HCT116 (cell line): Measurements from ENCODE around the gene GON4L. TPM values are rescaled to one million over a fixed set of nuclear protein-coding genes. Genes with fewer than 3 reads are reported as not detected.

ENCODE experiments used
- ATAC-seq: fragments of 200-7000 bp; cut with Tn5 transposase; 2 replicates; pipeline ENCODE4 v1.9.1; 2020; ENCODE audit warnings: mild to moderate bottlenecking, moderate library complexity
- BruUV-seq: library from RNA; stranded (reverse); fragments of 400-500 nt; replicated peaks from 2 replicates; lab custom pipeline; 2021; lab: Mats Ljungman, UMichigan
- CTCF ChIA-PET: fragments of 300-600 bp; sonication (Branson Sonifier 250); formaldehyde crosslinking; loops from one replicate; lab custom pipeline; 2021; ENCODE audit warnings: antibody characterized with exemption; lab: Charles Lee
- POLR2A ChIA-PET: fragments of 300-600, 350-600 bp; sonication (Branson Sonifier 250); formaldehyde crosslinking; loops from one replicate; lab custom pipeline; 2021; ENCODE audit warnings: antibody characterized with exemption; lab: Charles Lee
- RAD21 ChIA-PET, 2 experiments: fragments of 300-600 bp; sonication (Branson Sonifier 250); formaldehyde crosslinking; loops; one replicate each; lab custom pipeline; 2023; ENCODE audit warnings: low total read pairs in 2 of 2; ENCODE audit not compliant: uncharacterized antibody in 2 of 2, unreplicated experiment in 2 of 2, low non-redundant PET in 1 of 2; lab: Charles Lee
- DNase-seq: peaks from one replicate; pipeline ENCODE4 v3.0.0-alpha.2; 2010; ENCODE audit warnings: low read depth, low spot score
- H2AFZ ChIP-seq: fragments of 200-600 bp; shearing (Covaris generic), sonication (generic); 2 replicates; pipeline ENCODE4 v1.6.1; 2017; ENCODE audit warnings: low read depth, mixed run types, mixed read lengths, antibody characterized with exemption, low read length; ENCODE audit not compliant: poor library complexity, severe bottlenecking
- H3K27ac ChIP-seq: 2 replicates; pipeline ENCODE4 v1.5.1; 2012; ENCODE audit warnings: low read depth, low read length
- H3K27me3 ChIP-seq: fragments of 200-600 bp; sonication (generic); 2 replicates; pipeline ENCODE4 v1.6.1; 2016; ENCODE audit warnings: mixed run types, low read length, mixed read lengths; ENCODE audit not compliant: insufficient read depth
- H3K36me3 ChIP-seq, 2 experiments: fragments of 200-500 bp in 1 of 2; fragments of 200-600 bp in 1 of 2; sonication (Bioruptor generic) in 1 of 2; sonication (generic) in 1 of 2; 2 replicates each; pipeline versions ENCODE4 v1.5.1 to v1.6.1; 2014 to 2016; ENCODE audit warnings: low read length in 2 of 2, inconsistent platforms in 1 of 2, mixed read lengths in 1 of 2, mixed run types in 1 of 2; ENCODE audit not compliant: insufficient read depth in 2 of 2, control insufficient read depth in 1 of 2
- H3K4me1 ChIP-seq, 2 experiments: fragments of 200-600 bp in 1 of 2; sonication (generic) in 1 of 2; 2 replicates each; pipeline versions ENCODE4 v1.5.1 to v1.6.1; 2012 to 2017; ENCODE audit warnings: low read length in 2 of 2, inconsistent platforms in 1 of 2, mild to moderate bottlenecking in 1 of 2, mixed read lengths in 1 of 2, mixed run types in 1 of 2, moderate library complexity in 1 of 2; ENCODE audit not compliant: insufficient read depth in 2 of 2, control insufficient read depth in 1 of 2
- H3K4me2 ChIP-seq: fragments of 200-600 bp; sonication (generic); 2 replicates; pipeline ENCODE4 v1.6.1; 2017; ENCODE audit warnings: mixed run types, low read length, mixed read lengths
- H3K4me3 ChIP-seq, 2 experiments: fragments of 200-600 bp in 1 of 2; sonication (generic) in 1 of 2; replicated peaks in 1 of 2; 2 replicates each; pipeline ENCODE4 v1.5.1; 2011 to 2016; ENCODE audit warnings: low read length in 2 of 2, control low read depth in 1 of 2, low read depth in 1 of 2, mild to moderate bottlenecking in 1 of 2, mixed read lengths in 1 of 2, mixed run types in 1 of 2
- H3K79me2 ChIP-seq: fragments of 200-600 bp; sonication (generic); 2 replicates; pipeline ENCODE4 v1.6.1; 2017; ENCODE audit warnings: mild to moderate bottlenecking, mixed run types, low read length, moderate library complexity, mixed read lengths; ENCODE audit not compliant: insufficient read depth
- H3K9ac ChIP-seq: fragments of 200-600 bp; sonication (generic); 2 replicates; pipeline ENCODE4 v1.6.1; 2016; ENCODE audit warnings: low read length, mixed read lengths
- H3K9me2 ChIP-seq: fragments of 200-600 bp; sonication (generic), shearing (Covaris generic); 2 replicates; pipeline ENCODE4 v1.6.1; 2017; ENCODE audit warnings: mixed run types, mild to moderate bottlenecking, moderate library complexity; ENCODE audit not compliant: insufficient read depth
- H3K9me3 ChIP-seq, 2 experiments: fragments of 200-500 bp in 1 of 2; fragments of 200-600 bp in 1 of 2; sonication (Bioruptor generic) in 1 of 2; sonication (generic) in 1 of 2; 2 replicates each; pipeline ENCODE4 v1.6.1; 2014 to 2017; ENCODE audit warnings: low read length in 2 of 2, mixed read lengths in 2 of 2, inconsistent platforms in 1 of 2, low read depth in 1 of 2, mild to moderate bottlenecking in 1 of 2, mixed run types in 1 of 2, moderate library complexity in 1 of 2; ENCODE audit not compliant: control insufficient read depth in 1 of 2, insufficient read depth in 1 of 2
- H4K20me1 ChIP-seq: fragments of 200-600 bp; sonication (generic), shearing (Covaris generic); 2 replicates; pipeline ENCODE4 v1.6.1; 2017; ENCODE audit warnings: mixed run types, mild to moderate bottlenecking, moderate library complexity; ENCODE audit not compliant: insufficient read depth
- CBX3 ChIP-seq: IDR thresholded peaks from 2 replicates; pipeline ENCODE4 v1.6.1; 2012; ENCODE audit warnings: low read depth
- CEBPB ChIP-seq: IDR thresholded peaks from 2 replicates; pipeline ENCODE4 v1.6.1; 2012; ENCODE audit warnings: low read depth
- ELF1 ChIP-seq: IDR thresholded peaks from 2 replicates; pipeline ENCODE4 v1.6.1; 2012; ENCODE audit warnings: low read depth, borderline replicate concordance
- EZH2 ChIP-seq: fragments of 200-600 bp; sonication (generic); IDR thresholded peaks from 2 replicates; pipeline ENCODE4 v1.6.1; 2017; ENCODE audit warnings: antibody characterized with exemption, mixed run types
- EZH2phosphoT487 ChIP-seq: fragments of 200-600 bp; IDR thresholded peaks from 2 replicates; pipeline ENCODE4 v1.6.1; 2018; ENCODE audit warnings: antibody characterized with exemption, borderline replicate concordance
- FOSL1 ChIP-seq: IDR thresholded peaks from 2 replicates; pipeline ENCODE4 v1.6.1; 2012; ENCODE audit warnings: low read depth
- POLR2A ChIP-seq: IDR thresholded peaks from 2 replicates; pipeline ENCODE4 v1.7.0; 2011; ENCODE audit warnings: borderline replicate concordance; ENCODE audit not compliant: insufficient read depth, insufficient read length; ENCODE audit errors: extremely low read depth
- POLR2AphosphoS5 ChIP-seq: IDR thresholded peaks from 2 replicates; pipeline ENCODE4 v1.6.1; 2011; ENCODE audit warnings: mild to moderate bottlenecking, low read depth, low read length, moderate library complexity
- RAD21 ChIP-seq: IDR thresholded peaks from 2 replicates; pipeline ENCODE4 v1.6.1; 2012; ENCODE audit warnings: low read depth, mild to moderate bottlenecking
- REST ChIP-seq: IDR thresholded peaks from 2 replicates; pipeline ENCODE4 v1.6.1; 2012; ENCODE audit warnings: low read depth
- SIN3A ChIP-seq: IDR thresholded peaks from 2 replicates; pipeline ENCODE4 v1.6.1; 2012; ENCODE audit warnings: low read depth
- SP1 ChIP-seq: IDR thresholded peaks from 2 replicates; pipeline ENCODE4 v1.6.1; 2012; ENCODE audit warnings: low read depth
- SRF ChIP-seq: IDR thresholded peaks from 2 replicates; pipeline ENCODE4 v1.6.1; 2012; ENCODE audit warnings: low read depth
- TCF7L2 ChIP-seq: IDR thresholded peaks from 2 replicates; pipeline ENCODE4 v1.7.0; 2011; ENCODE audit warnings: borderline replicate concordance, inconsistent platforms; ENCODE audit not compliant: insufficient read depth, insufficient read length; ENCODE audit errors: extremely low read depth
- ZBTB33 ChIP-seq: IDR thresholded peaks from 2 replicates; pipeline ENCODE4 v1.6.1; 2011; ENCODE audit warnings: mild to moderate bottlenecking, low read length, moderate library complexity; ENCODE audit not compliant: insufficient replicate concordance; ENCODE audit errors: extremely low read depth
- ZFX ChIP-seq: fragments of 450-650 bp; IDR thresholded peaks from 2 replicates; pipeline ENCODE4 v1.6.1; 2017
- ZNF274 ChIP-seq: fragments of 200-500 bp; sonication (Bioruptor generic); IDR thresholded peaks from 2 replicates; pipeline ENCODE4 v1.6.1; 2014; ENCODE audit warnings: mild to moderate bottlenecking, low read depth, low read length, inconsistent platforms
- intact Hi-C: fragments of 100-400 bp; cut with micrococcal nuclease; formaldehyde crosslinking; loops from 2 replicates; pipeline ENCODE4 v1.10.0; 2022
- total RNA-seq: library from RNA; stranded (reverse); gene quantifications from one replicate; pipeline ENCODE4 v1.2.1, GENCODE V29; 2021; ENCODE audit not compliant: unreplicated experiment

The GON4L gene
- total RNA-seq, 1 experiment from 2014 or later, result 40.8 TPM

DNA sequence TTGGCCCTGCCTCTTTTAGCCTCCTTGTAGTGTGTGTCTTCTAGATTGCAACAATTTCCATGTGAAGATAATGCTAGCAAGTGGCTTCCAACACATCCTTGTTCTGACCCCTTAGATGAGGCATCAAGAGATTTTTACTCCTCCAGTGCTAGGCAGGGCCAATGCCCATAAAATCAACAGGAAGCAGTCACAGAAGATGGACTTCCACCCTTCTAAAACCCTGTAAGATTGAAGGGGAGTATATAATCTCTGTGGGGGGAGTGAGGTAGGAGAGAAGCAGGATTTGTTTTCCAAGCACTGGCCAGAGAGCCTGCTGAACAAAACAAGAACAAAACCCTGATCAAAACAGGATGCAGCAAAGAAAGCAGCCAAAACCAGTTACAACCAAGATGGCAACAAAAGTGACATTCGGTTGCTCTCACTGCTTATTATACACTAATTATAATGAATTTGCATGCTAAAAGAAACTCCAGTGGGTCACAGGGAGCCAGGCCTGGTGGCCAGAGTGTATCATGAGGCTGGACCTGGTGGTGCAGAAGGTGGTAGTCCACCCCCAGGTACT lies 12.1 kb downstream of the GON4L start:
- H3K27ac ChIP-seq, result no peak overlapping the region
- no peak for TF ChIP-seq SRF
- no peak for TF ChIP-seq ZNF274
- TF ChIP-seq EZH2phosphoT487, result no peak
- TF ChIP-seq CEBPB, result no peak
- no peak for TF ChIP-seq ZBTB33
- no peak for TF ChIP-seq ELF1
- no peak for TF ChIP-seq TCF7L2
- no peak for TF ChIP-seq EZH2
- TF ChIP-seq RAD21, result no peak
- TF ChIP-seq CBX3, result no peak
- TF ChIP-seq ZFX, result no peak
- no peak for TF ChIP-seq POLR2A
- no peak for TF ChIP-seq SIN3A
- TF ChIP-seq SP1, result no peak
- no peak for TF ChIP-seq FOSL1
- TF ChIP-seq REST, result no peak
- no peak for TF ChIP-seq POLR2AphosphoS5
- peaks cover 82% of the 10 kb centered on the region for H3K79me2 ChIP-seq
- H3K9me2 ChIP-seq, result no peaks in the 10 kb centered on the region
- H3K4me3 ChIP-seq, result no peak overlapping the region
- no peaks in the 10 kb centered on the region for H3K27me3 ChIP-seq
- H2AFZ ChIP-seq, result no peak overlapping the region
- H3K4me1 ChIP-seq, result no peaks in the 10 kb centered on the region
- H3K4me2 ChIP-seq, result no peak overlapping the region
- DNase-seq (no peak), ATAC-seq (no peak)
- BruUV-seq, result no TSS peak
- ChIA-PET POLR2A (no interaction called here), RAD21 (no interaction called here), CTCF (no interaction called here)
- no peaks in the 10 kb centered on the region for H3K9me3 ChIP-seq
- intact Hi-C loops, result no loop called here
- H3K36me3 ChIP-seq, result peaks cover 8 to 11% of the 10 kb centered on the region in 2 experiments; a peak in 3 of 4 replicates
- no peak overlapping the region for H3K9ac ChIP-seq
- no peaks in the 10 kb centered on the region; the same call in 1 of the 2 replicates for H4K20me1 ChIP-seq
